Measurements from ENCODE around the gene TMEM181. TPM values are rescaled to one million over a fixed set of nuclear protein-coding genes. Genes with fewer than 3 reads are reported as not detected.

Gene TMEM181
- polyA plus RNA-seq, 2 of the 4 experiments (the other 2 are of a cell fraction): 11.6 to 21.1 TPM

- TF ChIP-seq SREBF2 (IDR thresholded peaks at IDR 0.05) (no peak), NPAS2 (CRISPR knock-in tag; IDR thresholded peaks at IDR 0.05; ENCODE audit: borderline replicate concordance) (no peak), ZSCAN20 (CRISPR knock-in tag; IDR thresholded peaks at IDR 0.05) (no peak), NR3C1 (IDR thresholded peaks at IDR 0.05) (no peak), FOSL2 (IDR thresholded peaks at IDR 0.05) (no peak), FOSL2 (CRISPR knock-in tag; IDR thresholded peaks at IDR 0.05) (no peak), CHD2 (IDR thresholded peaks at IDR 0.05; ENCODE audit: low read length, partially characterized antibody) (no peak), HDAC2 (IDR thresholded peaks at IDR 0.05) (no peak), RNF2 (IDR thresholded peaks at IDR 0.05; ENCODE audit: borderline replicate concordance, low read depth) (no peak), BHLHE40 (IDR thresholded peaks at IDR 0.05; ENCODE audit: low read depth, low read length) (no peak), ZNF302 (CRISPR knock-in tag; IDR thresholded peaks at IDR 0.05) (no peak), HEYL (CRISPR knock-in tag; IDR thresholded peaks at IDR 0.05) (no peak), HES2 (IDR thresholded peaks at IDR 0.05) (no peak), KDM5A (IDR thresholded peaks at IDR 0.05) (no peak), KDM1A (IDR thresholded peaks at IDR 0.05; ENCODE audit: low read depth) (no peak), JUN (IDR thresholded peaks at IDR 0.05) (no peak), CTCF (IDR thresholded peaks at IDR 0.05) (no peak), ATOH8 (CRISPR knock-in tag; IDR thresholded peaks at IDR 0.05; ENCODE audit: low read depth) (no peak), MAX (IDR thresholded peaks at IDR 0.05) (no peak)
- DNase-seq (ENCODE audit: low read depth in 1 of 2, low spot score in 1 of 2) (no peak), ATAC-seq (no peak; a peak in 1 of 6 replicates), FAIRE-seq (no peak)
- ChIA-PET CTCF (interaction anchor here (1.2 to 3.4 kb wide), 5 partner anchors 15 to 423 kb away, joined by 3 to 14 read pairs (median 4); no protein-coding TSS in a partner anchor), POLR2A (interaction anchor here (1.7 to 1.8 kb wide), 2 partner anchors 13 to 356 kb away, joined by 6 to 16 read pairs; partner anchors contain the start of gene RSPH3)
- Histone ChIP-seq H3K27ac (peak overlapping the region; percentile 89 to 99), H3K9me3 (no peaks in the 10 kb centered on the region), H3K4me1 (peaks cover 19% of the 10 kb centered on the region), H3K4me3 (peak overlapping the region; percentile 84), H3K4me2 (peak overlapping the region; percentile 79)
- 9% methylated on average over 11 of the region's 21 CpGs for WGBS (ENCODE audit: missing lambda C conversion rate)
Measured at GRCh38 chr6:158643836-158644230, 83.9 kb downstream of the TMEM181 start.

GRCh38 chr6:158644231-158645063 lies 84.6 kb downstream of the TMEM181 start, which contains the start of gene DYNLT1:
DYNLT1 (minus strand) TSS chr6:158644743; CDS start chr6:158644708, 35 bp downstream.
- DNase-seq (ENCODE audit: low read depth in 1 of 2, low spot score in 1 of 2): peak; percentile 77 to 88
- Histone ChIP-seq H3K4me3 (peak within 1 kb of the TSS; percentile 84), H3K4me2 (peak within 1 kb of the TSS; percentile 79), H3K27ac (peak within 1 kb of the TSS; percentile 89 to 99), H3K9me3 (no peaks in the 10 kb centered on the region), H3K4me1 (peaks cover 19% of the 10 kb centered on the region)
- POLR2A ChIA-PET: interaction anchor here (1.7 to 1.8 kb wide), 2 partner anchors 14 to 356 kb away, joined by 6 to 16 read pairs; partner anchors contain the start of gene RSPH3
- CTCF ChIA-PET: interaction anchor here (0.7 to 3.4 kb wide), 6 partner anchors 15 to 430 kb away, joined by 3 to 14 read pairs (median 4); no protein-coding TSS in a partner anchor
- peak; percentile 94 to 96 for ATAC-seq
- no peak for TF ChIP-seq HOXB13 (CRISPR knock-in tag; IDR thresholded peaks at IDR 0.05; ENCODE audit: low read depth)
- TF ChIP-seq CEBPB (IDR thresholded peaks at IDR 0.05): no peak
- TF ChIP-seq RNF2 (IDR thresholded peaks at IDR 0.05; ENCODE audit: borderline replicate concordance, low read depth): no peak
- TF ChIP-seq MAX (IDR thresholded peaks at IDR 0.05): peak; percentile 38; the same call in 1 of the 2 replicates
- TF ChIP-seq KDM5A (IDR thresholded peaks at IDR 0.05): peak; percentile 51; the same call in 1 of the 2 replicates
- no peak for TF ChIP-seq CBX8 (IDR thresholded peaks at IDR 0.05)
- no peak for TF ChIP-seq USF2 (IDR thresholded peaks at IDR 0.05)
- TF ChIP-seq POLR2A (IDR thresholded peaks at IDR 0.05; ENCODE audit: low read length): peak; percentile 89
- TF ChIP-seq FOSL2 (IDR thresholded peaks at IDR 0.05): no peak
- TF ChIP-seq FOSL2 (CRISPR knock-in tag; IDR thresholded peaks at IDR 0.05): peak; percentile 27; the same call in 1 of the 2 replicates
- TF ChIP-seq RAD21 (conservative IDR thresholded peaks at IDR 0.05 in 1 of 2, IDR thresholded peaks at IDR 0.05 in 1 of 2): no peak
- peak; percentile 5 for TF ChIP-seq CHD2 (IDR thresholded peaks at IDR 0.05; ENCODE audit: low read length, partially characterized antibody)
- TF ChIP-seq SMC3 (IDR thresholded peaks at IDR 0.05): no peak
- peak; percentile 48; the same call in 1 of the 3 replicates for TF ChIP-seq BCL3 (IDR thresholded peaks at IDR 0.05)
- peak; percentile 57; the same call in 1 of the 2 replicates for TF ChIP-seq E2F6 (IDR thresholded peaks at IDR 0.05; ENCODE audit: borderline replicate concordance, low read depth)
- peak in 1 of 2 experiments; percentile 73; a peak in 2 of 5 replicates for TF ChIP-seq JUN (IDR thresholded peaks at IDR 0.05)
- TF ChIP-seq PHF8 (IDR thresholded peaks at IDR 0.05; ENCODE audit: borderline replicate concordance, low read depth): peak; percentile 85
- no peak for TF ChIP-seq FOSB (CRISPR knock-in tag; IDR thresholded peaks at IDR 0.05)
- under 1% methylated on average over 17 of the region's 81 CpGs for WGBS (ENCODE audit: missing lambda C conversion rate)
- no peak for FAIRE-seq
